ENCODE data around the gene ATP11A.

DNA sequence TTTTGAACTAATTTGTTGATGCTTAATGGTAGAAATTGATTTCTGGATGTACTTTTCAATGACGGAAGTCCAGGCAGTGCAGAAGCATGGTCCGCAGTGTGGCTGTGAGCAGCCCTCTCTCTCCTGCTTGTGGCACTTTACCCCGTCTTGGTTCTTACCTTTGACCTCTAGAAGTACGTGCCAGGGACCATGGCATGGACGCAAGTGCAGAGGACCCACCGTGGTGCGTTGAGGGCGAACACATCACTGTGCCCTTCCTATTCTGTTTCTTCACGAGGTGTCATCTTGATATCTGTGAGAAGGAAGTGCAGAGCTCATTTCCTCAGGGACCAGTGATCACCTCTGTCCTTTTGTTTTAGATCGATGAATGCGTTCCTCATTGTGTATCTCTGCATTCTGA is 135.2 kb downstream of the ATP11A start:
- TF ChIP-seq, protein P1, sequence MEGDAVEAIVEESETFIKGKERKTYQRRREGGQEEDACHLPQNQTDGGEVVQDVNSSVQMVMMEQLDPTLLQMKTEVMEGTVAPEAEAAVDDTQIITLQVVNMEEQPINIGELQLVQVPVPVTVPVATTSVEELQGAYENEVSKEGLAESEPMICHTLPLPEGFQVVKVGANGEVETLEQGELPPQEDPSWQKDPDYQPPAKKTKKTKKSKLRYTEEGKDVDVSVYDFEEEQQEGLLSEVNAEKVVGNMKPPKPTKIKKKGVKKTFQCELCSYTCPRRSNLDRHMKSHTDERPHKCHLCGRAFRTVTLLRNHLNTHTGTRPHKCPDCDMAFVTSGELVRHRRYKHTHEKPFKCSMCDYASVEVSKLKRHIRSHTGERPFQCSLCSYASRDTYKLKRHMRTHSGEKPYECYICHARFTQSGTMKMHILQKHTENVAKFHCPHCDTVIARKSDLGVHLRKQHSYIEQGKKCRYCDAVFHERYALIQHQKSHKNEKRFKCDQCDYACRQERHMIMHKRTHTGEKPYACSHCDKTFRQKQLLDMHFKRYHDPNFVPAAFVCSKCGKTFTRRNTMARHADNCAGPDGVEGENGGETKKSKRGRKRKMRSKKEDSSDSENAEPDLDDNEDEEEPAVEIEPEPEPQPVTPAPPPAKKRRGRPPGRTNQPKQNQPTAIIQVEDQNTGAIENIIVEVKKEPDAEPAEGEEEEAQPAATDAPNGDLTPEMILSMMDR (IDR thresholded peaks at IDR 0.05; ENCODE audit: extremely low read depth in 1 of 2, insufficient read depth in 1 of 2, low read depth in 1 of 2, low read length in 2 of 2): no peak
- TF ChIP-seq JUN (IDR thresholded peaks at IDR 0.05; ENCODE audit: borderline replicate concordance, insufficient read depth, insufficient read length, low read depth): no peak
- TF ChIP-seq EZH2 (IDR thresholded peaks at IDR 0.05; ENCODE audit: borderline replicate concordance, low read depth, low read length, severe bottlenecking): no peak
- TF ChIP-seq, protein P2, sequence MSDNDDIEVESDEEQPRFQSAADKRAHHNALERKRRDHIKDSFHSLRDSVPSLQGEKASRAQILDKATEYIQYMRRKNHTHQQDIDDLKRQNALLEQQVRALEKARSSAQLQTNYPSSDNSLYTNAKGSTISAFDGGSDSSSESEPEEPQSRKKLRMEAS (IDR thresholded peaks at IDR 0.05; ENCODE audit: insufficient read depth, insufficient read length): no peak
- TF ChIP-seq POLR2A (IDR thresholded peaks at IDR 0.05; ENCODE audit: low read depth, low read length): no peak
- no peak for TF ChIP-seq POLR2AphosphoS5 (IDR thresholded peaks at IDR 0.05; ENCODE audit: insufficient read depth, low read depth, low read length)

Data from endothelial cell of umbilical vein (primary cell).